ENCODE results near the gene SH3GL3.

Gene SH3GL3

GRCh38 chr15:83462026-83462425 is 14.9 kb downstream of the SH3GL3 start:
- DNase-seq (ENCODE audit: low read depth in 1 of 2, low spot score in 1 of 2) = no peak

- DNase-seq (ENCODE audit: low read depth in 1 of 2, low spot score in 1 of 2) = no peak
Measured at GRCh38 chr15:83462953-83463433, 15.9 kb downstream of the SH3GL3 start.

- no peak for DNase-seq (ENCODE audit: low read depth in 1 of 2, low spot score in 1 of 2)
Measured at GRCh38 chr15:83470887-83471286, 23.7 kb downstream of the SH3GL3 start.

GRCh38 chr15:83471307-83471866 is 24.2 kb downstream of the SH3GL3 start:
- no peak for DNase-seq (ENCODE audit: low read depth in 1 of 2, low spot score in 1 of 2)

GRCh38 chr15:83472151-83472550 is 25.0 kb downstream of the SH3GL3 start:
- DNase-seq (ENCODE audit: low read depth in 1 of 2, low spot score in 1 of 2) = no peak

- DNase-seq (ENCODE audit: low read depth in 1 of 2, low spot score in 1 of 2) = no peak
Measured at GRCh38 chr15:83472797-83473196, 25.7 kb downstream of the SH3GL3 start.

GRCh38 chr15:83474578-83474977 is 27.4 kb downstream of the SH3GL3 start:
- no peak for DNase-seq (ENCODE audit: low read depth in 1 of 2, low spot score in 1 of 2)

GRCh38 chr15:83475551-83475950 is 28.4 kb downstream of the SH3GL3 start:
- no peak for DNase-seq (ENCODE audit: low read depth in 1 of 2, low spot score in 1 of 2)

- DNase-seq (ENCODE audit: low read depth in 1 of 2, low spot score in 1 of 2) = no peak
Measured at GRCh38 chr15:83476066-83476465, 28.9 kb downstream of the SH3GL3 start.

- no peak for DNase-seq (ENCODE audit: low read depth in 1 of 2, low spot score in 1 of 2)
Measured at GRCh38 chr15:83476708-83477107, 29.6 kb downstream of the SH3GL3 start.

GRCh38 chr15:83477172-83477807 is 30.1 kb downstream of the SH3GL3 start:
- no peak for DNase-seq (ENCODE audit: low read depth in 1 of 2, low spot score in 1 of 2)

GRCh38 chr15:83477808-83478537 is 30.8 kb downstream of the SH3GL3 start:
- no peak for DNase-seq (ENCODE audit: low read depth in 1 of 2, low spot score in 1 of 2)

- no peak for DNase-seq (ENCODE audit: low read depth in 1 of 2, low spot score in 1 of 2)
Measured at GRCh38 chr15:83483612-83484011, 36.5 kb downstream of the SH3GL3 start.

- no peak for DNase-seq (ENCODE audit: low read depth in 1 of 2, low spot score in 1 of 2)
Measured at GRCh38 chr15:83484636-83485035, 37.5 kb downstream of the SH3GL3 start.

GRCh38 chr15:83486363-83486762 is 39.2 kb downstream of the SH3GL3 start:
- DNase-seq (ENCODE audit: low read depth in 1 of 2, low spot score in 1 of 2) = no peak

- no peak for DNase-seq (ENCODE audit: low read depth in 1 of 2, low spot score in 1 of 2)
Measured at GRCh38 chr15:83487519-83487918, 40.4 kb downstream of the SH3GL3 start.

- DNase-seq (ENCODE audit: low read depth in 1 of 2, low spot score in 1 of 2) = no peak
Measured at GRCh38 chr15:83489690-83490089, 42.5 kb downstream of the SH3GL3 start.

GRCh38 chr15:83491486-83491885 is 44.3 kb downstream of the SH3GL3 start:
- no peak for DNase-seq (ENCODE audit: low read depth in 1 of 2, low spot score in 1 of 2)

GRCh38 chr15:83496766-83497165 is 49.6 kb downstream of the SH3GL3 start:
- DNase-seq (ENCODE audit: low read depth in 1 of 2, low spot score in 1 of 2) = no peak

GRCh38 chr15:83498374-83498773 is 51.2 kb downstream of the SH3GL3 start:
- DNase-seq (ENCODE audit: low read depth in 1 of 2, low spot score in 1 of 2) = no peak

- no peak for DNase-seq (ENCODE audit: low read depth in 1 of 2, low spot score in 1 of 2)
Measured at GRCh38 chr15:83498801-83499200, 51.7 kb downstream of the SH3GL3 start.

- DNase-seq (ENCODE audit: low read depth in 1 of 2, low spot score in 1 of 2) = no peak
Measured at GRCh38 chr15:83499476-83499875, 52.3 kb downstream of the SH3GL3 start.

Measured in activated T-helper 1 cell treated with anti-CD3 and anti-CD28 coated beads, Interleukin-2, amount 50 U/mL, for 16 hours (primary cell).